Measurements from ENCODE around the gene RPGRIP1.

Gene RPGRIP1

GRCh38 chr14:21256539-21257393 is 23.1 kb upstream of the RPGRIP1 start:
- CTCF ChIA-PET, result interaction anchor here (1.0 kb wide), 1 partner anchor 37 kb away, joined by 3 read pairs; no protein-coding TSS in a partner anchor
- Histone ChIP-seq H3K27ac (ENCODE audit: extremely low read depth, low read depth, low read length) (no peak overlapping the region), H3K36me3 (ENCODE audit: control insufficient read depth in 2 of 2, insufficient read depth in 1 of 2, low read length in 2 of 2) (peaks cover 75 to 90% of the 10 kb centered on the region in 2 experiments), H3K4me3 (ENCODE audit: low read depth, low read length) (no peak overlapping the region), H3K4me1 (ENCODE audit: control insufficient read depth, insufficient read depth, low read length) (peaks cover 8% of the 10 kb centered on the region; the same call in 1 of the 2 replicates), H3K9me3 (ENCODE audit: control insufficient read depth, insufficient read depth, low read depth, low read length) (no peaks in the 10 kb centered on the region)
- peak; percentile 60 for TF ChIP-seq PRDM10 (tag by site-specific recombination; IDR thresholded peaks at IDR 0.05)
- TF ChIP-seq, protein P1, sequence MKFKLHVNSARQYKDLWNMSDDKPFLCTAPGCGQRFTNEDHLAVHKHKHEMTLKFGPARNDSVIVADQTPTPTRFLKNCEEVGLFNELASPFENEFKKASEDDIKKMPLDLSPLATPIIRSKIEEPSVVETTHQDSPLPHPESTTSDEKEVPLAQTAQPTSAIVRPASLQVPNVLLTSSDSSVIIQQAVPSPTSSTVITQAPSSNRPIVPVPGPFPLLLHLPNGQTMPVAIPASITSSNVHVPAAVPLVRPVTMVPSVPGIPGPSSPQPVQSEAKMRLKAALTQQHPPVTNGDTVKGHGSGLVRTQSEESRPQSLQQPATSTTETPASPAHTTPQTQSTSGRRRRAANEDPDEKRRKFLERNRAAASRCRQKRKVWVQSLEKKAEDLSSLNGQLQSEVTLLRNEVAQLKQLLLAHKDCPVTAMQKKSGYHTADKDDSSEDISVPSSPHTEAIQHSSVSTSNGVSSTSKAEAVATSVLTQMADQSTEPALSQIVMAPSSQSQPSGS (tag by site-specific recombination; IDR thresholded peaks at IDR 0.05; ENCODE audit: low read depth), result 0 out of 2 replicates have a peak, but pooled peaks have one; percentile 6
- TF ChIP-seq YY1 (tag by site-specific recombination; IDR thresholded peaks at IDR 0.05), result no peak
- POLR2A ChIA-PET, result interaction anchor here (0.7 to 3.3 kb wide), 6 partner anchors 8 to 181 kb away, joined by 3 to 13 read pairs (median 7); no protein-coding TSS in a partner anchor

GRCh38 chr14:21257394-21257909 is 22.4 kb upstream of the RPGRIP1 start:
- ChIA-PET POLR2A (interaction anchor here (0.6 to 3.3 kb wide), 5 partner anchors 8 to 180 kb away, joined by 3 to 13 read pairs (median 9); no protein-coding TSS in a partner anchor), CTCF (interaction anchor here (0.6 to 1.0 kb wide), 3 partner anchors 9 to 37 kb away, joined by 3 to 8 read pairs (median 3); no protein-coding TSS in a partner anchor)
- Histone ChIP-seq H3K9me3 (ENCODE audit: control insufficient read depth, insufficient read depth, low read depth, low read length) (no peaks in the 10 kb centered on the region), H3K4me3 (ENCODE audit: low read depth, low read length) (no peak overlapping the region), H3K27ac (ENCODE audit: extremely low read depth, low read depth, low read length) (no peak overlapping the region), H3K4me1 (ENCODE audit: control insufficient read depth, insufficient read depth, low read length) (peaks cover 8% of the 10 kb centered on the region; the same call in 1 of the 2 replicates), H3K36me3 (ENCODE audit: control insufficient read depth in 2 of 2, insufficient read depth in 1 of 2, low read length in 2 of 2) (peaks cover 72 to 90% of the 10 kb centered on the region in 2 experiments)
- TF ChIP-seq OSR2 (tag by site-specific recombination; IDR thresholded peaks at IDR 0.05), result peak; percentile 83
- TF ChIP-seq GLIS1 (tag by site-specific recombination; IDR thresholded peaks at IDR 0.05), result peak; percentile 74
- TF ChIP-seq ZNF558 (tag by site-specific recombination; IDR thresholded peaks at IDR 0.05), result no peak

DNA sequence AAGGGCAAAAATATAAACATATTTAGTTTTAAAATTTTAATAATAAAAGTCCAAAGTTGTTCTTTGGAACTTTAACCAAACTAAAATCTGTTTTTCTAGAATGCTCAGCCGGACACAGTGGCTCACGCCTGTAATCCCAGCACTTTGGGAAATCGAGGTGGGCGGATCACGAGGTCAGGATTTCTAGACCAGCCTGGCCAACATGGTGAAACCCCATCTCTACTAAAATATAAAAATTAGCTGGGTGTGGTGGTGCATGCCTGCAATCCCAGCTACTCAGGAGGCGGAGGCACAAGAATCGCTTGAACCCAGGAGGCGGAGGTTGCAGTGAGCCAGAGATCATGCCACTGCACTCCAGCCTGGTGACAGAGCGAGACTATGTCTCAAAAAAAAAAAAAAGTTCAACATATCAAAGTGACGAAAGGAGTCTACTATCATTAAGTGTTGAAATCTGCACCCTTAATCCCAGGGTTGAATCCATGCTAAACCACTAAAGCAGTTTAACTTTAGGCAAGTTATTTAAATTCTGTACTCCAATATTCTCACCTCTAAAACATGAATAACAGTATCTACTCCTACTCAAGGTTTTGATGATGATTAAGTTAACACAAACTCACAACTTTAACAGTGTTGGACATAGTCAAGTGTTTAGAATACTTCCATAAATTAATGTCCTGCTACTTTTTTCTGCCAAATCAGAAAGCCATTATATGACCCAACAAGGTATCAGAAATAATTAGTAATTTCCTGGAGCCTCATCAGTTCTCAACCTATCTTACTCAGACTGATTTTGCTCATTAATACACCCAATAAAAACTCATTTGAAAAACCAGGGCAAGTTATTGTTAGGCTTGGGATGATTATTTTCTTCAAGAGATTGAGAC is 21.6 kb upstream of the RPGRIP1 start:
- ChIA-PET POLR2A (interaction anchor here (0.6 to 3.3 kb wide), 3 partner anchors 9 to 83 kb away, joined by 3 to 13 read pairs (median 9); no protein-coding TSS in a partner anchor), CTCF (interaction anchor here (0.6 to 0.9 kb wide), 2 partner anchors 8 to 19 kb away, joined by 3 to 8 read pairs; no protein-coding TSS in a partner anchor)
- H3K9me3 ChIP-seq (ENCODE audit: control insufficient read depth, insufficient read depth, low read depth, low read length), result no peaks in the 10 kb centered on the region
- no peak overlapping the region for H3K27ac ChIP-seq (ENCODE audit: extremely low read depth, low read depth, low read length)
- H3K4me1 ChIP-seq (ENCODE audit: control insufficient read depth, insufficient read depth, low read length), result peaks cover 12% of the 10 kb centered on the region; the same call in 1 of the 2 replicates
- no peak overlapping the region for H3K4me3 ChIP-seq (ENCODE audit: low read depth, low read length)
- peaks cover 72 to 92% of the 10 kb centered on the region in 2 experiments for H3K36me3 ChIP-seq (ENCODE audit: control insufficient read depth in 2 of 2, insufficient read depth in 1 of 2, low read length in 2 of 2)
- TF ChIP-seq ZFHX2 (tag by site-specific recombination; conservative IDR thresholded peaks at IDR 0.05) (no peak), PRDM6 (tag by site-specific recombination; IDR thresholded peaks at IDR 0.05) (peak; percentile 57), ZNF600 (tag by site-specific recombination; IDR thresholded peaks at IDR 0.05) (0 out of 2 replicates have a peak, but pooled peaks have one; percentile 19)
